NOMO-1 (cell line): ENCODE data around the gene POLG2.
A peak's percentile ranks its signal among the peaks of the same experiment; 100 is the strongest.
"Not testable (repeated sequence)": the region's sequence is repeated elsewhere in the genome, so short reads cannot be mapped to it uniquely, and the experiment has no call there.

Source experiments
- DNase-seq, 2 experiments: peaks; one replicate each; lab custom pipeline; 2025; ENCODE audit not compliant: unreplicated experiment in 2 of 2; lab: John Stamatoyannopoulos, UW

Gene POLG2

DNA sequence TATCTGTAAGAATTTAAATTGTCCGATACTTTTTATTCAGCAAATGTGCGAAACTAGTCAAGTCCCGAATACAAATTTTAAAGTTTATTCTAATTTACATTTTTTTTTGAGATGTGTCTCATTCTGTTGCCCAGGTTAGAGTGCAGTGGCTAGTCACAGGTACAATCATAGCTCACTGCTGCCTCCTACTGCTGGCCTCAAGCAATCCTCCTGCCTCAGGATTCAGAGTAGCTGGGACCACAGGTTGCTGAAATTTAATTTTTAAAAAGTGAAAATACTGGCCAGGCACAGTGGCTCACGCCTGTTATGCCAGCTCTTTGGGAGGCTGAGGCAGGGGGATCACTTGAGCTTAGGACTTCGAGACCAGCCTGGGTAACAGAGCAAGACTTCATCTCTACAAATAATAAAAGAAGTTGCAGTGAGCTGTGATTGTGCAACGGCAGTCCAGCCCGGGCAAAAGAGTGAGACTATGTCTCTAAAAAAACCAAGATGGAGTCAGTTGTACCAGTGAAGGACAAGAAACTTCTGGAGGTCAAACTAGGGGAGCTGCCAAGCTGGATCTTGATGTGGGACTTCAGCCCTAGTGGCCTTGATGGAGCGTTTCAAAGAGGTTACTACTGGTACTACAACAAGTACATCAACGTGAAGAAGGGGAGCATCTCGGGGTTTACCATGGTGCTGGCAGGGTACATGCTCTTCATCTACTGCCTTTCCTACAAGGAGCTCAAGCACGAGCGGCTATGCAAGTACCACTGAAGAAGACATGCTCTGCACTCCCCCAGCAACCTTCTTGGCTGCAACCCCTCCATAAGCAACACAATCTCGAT lies 5.6 kb downstream of the POLG2 start:
- DNase-seq, result peak; percentile 51 to 56

- no peak for DNase-seq
Observed at GRCh38 chr17:64488301-64488700, 8.6 kb downstream of the POLG2 start.

GRCh38 chr17:64484380-64484779 lies 12.5 kb downstream of the POLG2 start:
- no peak for DNase-seq

DNA sequence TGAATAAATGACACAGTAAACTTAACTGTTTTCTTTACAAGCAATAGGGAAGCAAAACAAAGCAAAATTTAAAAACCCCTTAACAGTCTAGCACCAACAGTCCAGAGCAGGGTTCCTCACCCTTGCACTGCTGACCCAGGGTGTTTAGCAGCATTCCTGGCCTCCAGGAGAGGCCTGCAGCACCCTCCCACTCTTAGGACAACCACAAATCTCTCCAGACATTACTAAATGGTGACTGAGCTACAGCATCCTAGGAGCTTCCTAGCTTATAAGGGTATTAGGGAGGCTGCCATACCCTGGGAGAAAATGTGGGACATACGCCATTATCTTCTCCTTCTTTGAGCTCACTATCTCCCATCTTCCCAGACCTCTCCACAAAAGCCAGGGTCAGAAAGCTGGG lies 15.9 kb downstream of the POLG2 start:
- DNase-seq, result no peak

- peak in 1 of 2 experiments; percentile 19 for DNase-seq
Observed at GRCh38 chr17:64477849-64478248, 19.0 kb downstream of the POLG2 start.

GRCh38 chr17:64472564-64472963 lies 24.3 kb downstream of the POLG2 start:
- no peak for DNase-seq

DNA sequence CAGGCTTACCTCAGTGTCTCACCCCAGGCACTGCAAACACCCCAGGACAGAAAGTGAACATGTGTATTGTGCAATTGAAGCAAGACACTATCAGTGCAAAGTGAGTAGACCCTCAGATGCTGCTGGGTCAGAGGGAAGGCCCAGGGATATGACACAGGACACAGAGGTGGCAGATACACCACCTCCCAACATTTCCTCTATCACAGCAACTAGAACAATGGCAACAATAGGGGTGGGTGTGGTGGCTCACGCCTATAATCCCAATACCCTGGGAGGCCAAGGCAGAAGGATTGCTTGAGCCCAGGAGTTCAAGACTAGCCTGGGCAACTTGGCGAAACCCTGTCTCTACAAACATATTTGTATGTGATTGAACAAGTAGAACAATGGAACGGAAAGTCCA lies 25.4 kb downstream of the POLG2 start:
- DNase-seq, result no peak

DNA sequence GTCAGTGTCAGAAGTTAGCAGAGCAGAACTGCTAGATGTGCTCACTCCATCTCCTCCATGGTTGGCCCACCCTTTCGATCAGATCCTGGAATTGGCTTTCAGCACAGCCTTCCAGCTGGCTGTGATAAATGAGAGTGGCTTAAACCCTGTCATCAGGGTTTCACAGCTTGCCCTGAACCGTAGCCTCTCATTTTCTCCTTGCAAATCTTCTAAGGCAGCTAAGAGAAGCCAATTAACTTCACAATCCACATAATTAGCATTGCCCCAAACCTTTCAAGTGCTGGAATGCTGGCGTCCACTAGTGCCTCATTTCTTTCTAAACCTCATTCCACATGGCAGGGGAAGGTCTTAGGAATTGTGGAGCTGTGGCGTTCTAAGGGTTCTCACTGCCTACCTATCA lies 26.2 kb downstream of the POLG2 start:
- DNase-seq, result no peak

DNA sequence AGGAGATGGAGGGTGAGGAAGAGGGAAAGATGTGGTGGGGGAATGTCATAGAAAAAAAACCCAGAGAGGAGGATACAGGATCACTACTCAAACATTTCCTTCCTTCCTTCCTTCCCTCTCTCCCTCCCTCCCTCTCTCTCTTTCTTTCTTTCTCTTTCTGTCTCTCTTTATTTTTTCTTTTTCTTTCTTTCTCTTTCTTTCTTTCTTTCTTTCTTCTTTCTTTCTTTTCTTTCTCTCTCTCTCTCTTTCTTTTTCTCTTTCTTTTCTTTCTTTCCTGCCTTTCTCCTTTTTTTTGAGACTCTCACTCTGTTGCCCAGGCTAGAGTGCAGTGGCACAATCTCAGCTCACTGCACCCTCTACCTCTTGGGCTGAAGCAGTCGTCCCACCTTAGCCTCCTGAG lies 30.0 kb downstream of the POLG2 start:
- DNase-seq, result not testable (repeated sequence)

DNA sequence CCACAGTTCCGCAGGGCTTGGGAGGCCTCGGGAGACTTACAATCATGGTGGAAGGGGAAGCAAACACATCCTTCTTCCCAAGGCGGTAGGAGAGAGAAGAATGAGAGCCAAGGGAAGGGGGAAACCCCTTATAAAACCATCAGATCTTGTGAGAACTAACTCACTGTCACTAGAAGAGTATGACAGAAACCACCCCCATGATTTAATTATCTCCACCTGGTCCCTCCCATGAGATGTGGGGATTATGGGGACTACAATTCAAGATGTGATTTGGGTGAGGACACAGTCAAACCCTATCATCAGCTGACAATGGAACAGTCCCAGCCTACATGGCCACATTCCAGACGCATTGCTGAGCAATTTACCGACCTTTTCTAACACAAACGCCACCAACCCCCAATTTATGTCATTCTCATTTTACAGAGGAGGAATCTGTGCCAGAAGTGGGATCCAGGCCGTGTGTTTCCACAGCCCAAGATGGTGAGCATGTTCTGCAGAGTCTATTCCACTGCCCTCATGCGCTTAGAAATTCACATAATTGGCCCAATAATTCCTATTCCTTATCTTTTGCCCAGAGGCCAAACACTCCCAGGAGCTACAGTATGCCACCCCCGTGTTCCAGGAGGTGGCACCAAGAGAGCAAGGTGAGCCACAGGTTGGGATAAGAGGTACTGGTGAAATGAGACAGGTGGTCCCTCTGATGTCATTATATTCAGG lies 30.7 kb downstream of the POLG2 start:
- DNase-seq, result no peak

- DNase-seq, result no peak
Observed at GRCh38 chr17:64461788-64462187, 35.1 kb downstream of the POLG2 start.

- no peak for DNase-seq
Observed at GRCh38 chr17:64460955-64461354, 35.9 kb downstream of the POLG2 start.

DNA sequence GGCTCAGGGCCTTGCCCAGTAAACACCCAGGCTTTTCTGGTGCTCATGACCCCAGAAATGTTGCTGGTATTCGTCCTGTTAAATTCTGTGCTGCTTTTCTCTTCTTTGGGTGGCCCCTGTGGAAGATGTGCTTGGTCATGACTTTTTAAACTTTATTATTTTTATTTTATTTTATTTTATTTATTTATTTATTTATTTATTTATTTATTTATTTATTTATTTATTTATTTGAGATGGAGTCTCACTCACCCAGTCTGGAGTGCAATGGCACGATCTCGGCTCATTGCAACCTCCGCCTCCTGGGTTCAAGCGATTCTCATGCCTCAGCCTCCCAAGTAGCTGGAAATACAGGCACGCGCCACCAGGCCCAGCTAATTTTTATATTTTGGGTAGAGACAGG lies 37.0 kb downstream of the POLG2 start:
- DNase-seq, result not testable (repeated sequence)

- no peak for DNase-seq
Observed at GRCh38 chr17:64459284-64459747, 37.5 kb downstream of the POLG2 start.

- no peak for DNase-seq
Observed at GRCh38 chr17:64458756-64459155, 38.1 kb downstream of the POLG2 start.

DNA sequence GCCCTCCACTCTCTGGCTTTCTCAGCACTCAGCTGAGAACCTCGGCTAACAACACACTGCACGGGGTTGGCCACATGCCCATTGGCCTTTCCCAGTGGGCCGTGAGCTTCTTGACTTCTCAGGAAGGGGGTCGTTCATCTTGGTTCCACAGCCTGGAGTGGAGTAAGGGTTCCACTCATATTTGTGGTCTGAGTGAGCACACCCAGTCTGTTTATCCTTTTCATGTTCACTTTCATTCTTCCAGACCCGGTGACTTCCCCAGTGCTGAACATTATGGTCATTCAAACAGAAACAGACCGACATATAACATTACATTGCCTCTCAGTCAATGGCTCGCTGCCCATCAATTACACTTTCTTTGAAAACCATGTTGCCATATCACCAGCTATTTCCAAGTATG lies 39.7 kb downstream of the POLG2 start:
- DNase-seq, result no peak

DNA sequence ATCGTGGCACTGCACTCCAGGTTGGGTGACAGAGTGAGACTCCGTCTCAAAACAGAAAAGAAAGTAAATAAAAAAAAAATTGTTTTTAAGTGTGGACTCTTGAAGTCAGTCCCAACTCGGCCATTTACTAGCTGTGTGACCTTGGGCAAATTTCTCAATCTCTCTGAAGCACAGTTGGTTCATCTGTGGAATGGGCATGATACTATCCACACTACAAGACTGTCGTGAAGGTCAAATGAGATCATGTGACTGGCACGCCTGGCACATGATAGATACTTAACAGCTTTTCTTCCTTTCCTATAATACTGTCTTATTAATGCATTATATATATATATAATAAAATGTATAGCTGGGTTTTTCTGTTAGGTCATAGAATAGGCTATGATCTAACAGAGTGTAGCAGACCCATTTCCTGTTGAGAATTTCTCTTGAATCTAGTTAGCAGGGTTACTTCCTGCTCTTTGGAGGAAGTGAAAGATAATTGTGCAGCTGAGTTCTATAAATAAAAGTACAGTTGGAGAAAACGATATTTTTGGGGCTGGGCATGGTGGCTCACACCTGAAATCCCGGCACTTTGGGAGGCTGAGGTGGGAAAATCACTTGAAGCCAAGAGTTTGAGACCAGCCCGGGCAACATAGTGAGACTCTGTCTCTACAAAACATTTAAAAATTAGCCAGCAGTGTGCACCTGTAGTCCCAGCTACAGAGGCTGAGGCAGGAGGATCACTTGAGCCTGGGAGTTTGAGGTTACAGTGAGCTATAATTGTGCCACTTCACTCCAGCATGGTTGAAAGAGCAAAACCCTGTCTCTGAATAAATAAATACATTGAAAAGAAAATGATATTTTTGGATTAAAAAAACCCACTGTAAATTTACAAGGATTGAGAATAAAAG lies 40.6 kb downstream of the POLG2 start:
- peak; percentile 67 to 93 for DNase-seq

GRCh38 chr17:64449545-64449944 lies 47.3 kb downstream of the POLG2 start:
- peak; percentile 29 to 70 for DNase-seq

DNA sequence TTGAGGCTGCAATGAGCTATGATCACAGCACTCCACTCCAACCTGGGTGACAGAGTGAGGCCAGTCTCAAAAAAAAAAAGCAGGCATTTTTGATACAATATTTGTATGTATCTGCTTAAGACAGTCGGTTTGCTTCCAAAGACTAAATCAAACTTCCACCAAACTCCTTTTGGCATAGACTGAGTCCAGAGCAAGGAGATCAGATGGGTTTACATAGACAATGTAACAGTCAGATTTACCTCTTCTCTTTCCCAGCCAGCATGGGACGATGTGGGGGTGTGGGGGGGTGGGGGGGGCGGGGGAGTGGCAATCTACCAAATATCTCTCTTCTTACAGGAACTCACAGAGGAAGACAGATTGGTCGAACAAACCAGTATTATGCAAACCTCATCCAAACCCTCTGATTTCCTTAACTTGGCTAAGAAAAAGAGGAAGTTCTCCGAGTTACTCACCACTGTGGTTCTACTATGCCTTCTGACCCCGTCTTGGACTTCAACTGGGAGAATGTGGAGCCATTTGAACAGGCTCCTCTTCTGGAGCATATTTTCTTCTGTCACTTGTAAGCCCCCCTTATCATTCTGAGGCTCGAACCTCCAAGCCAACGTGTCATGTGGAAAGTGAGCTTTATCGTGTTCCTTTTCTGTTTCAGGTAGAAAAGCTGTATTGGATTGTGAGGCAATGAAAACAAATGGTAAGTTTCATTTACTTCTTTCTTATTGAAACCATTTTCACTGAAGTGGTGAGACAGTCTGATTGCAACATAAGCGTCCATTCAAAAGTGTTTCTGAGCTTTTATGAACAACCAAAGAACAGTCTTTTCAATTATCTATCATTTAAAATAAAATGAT lies 48.0 kb downstream of the POLG2 start, which contains the start of gene MILR1:
Gene MILR1, plus strand, starts transcription at position 451 of the 848 bp plus-strand sequence. Its CDS starts 54 bp downstream, at position 505.
- peak; percentile 93 to 99 for DNase-seq

DNA sequence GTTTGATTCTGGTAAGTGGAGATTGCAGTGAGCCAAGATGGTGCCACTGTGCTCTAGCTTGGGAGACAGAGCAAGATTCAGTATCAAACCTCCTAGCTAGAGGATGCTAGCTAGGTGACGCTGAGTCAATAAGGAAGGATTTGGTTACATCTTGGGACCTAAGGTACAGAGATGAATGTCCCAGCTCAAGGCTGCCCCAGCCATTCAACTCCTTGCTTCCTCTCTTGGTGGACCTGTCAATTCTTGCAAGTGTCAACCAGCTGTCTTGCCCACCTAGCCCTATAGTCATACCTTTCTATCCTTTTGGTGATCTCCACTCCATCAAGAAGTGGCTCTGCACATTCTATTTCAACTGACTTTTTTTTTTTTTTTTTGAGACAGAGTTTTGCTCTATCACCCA lies 49.3 kb downstream of the POLG2 start:
- DNase-seq, result no peak
